Subcutaneous adipose tissue (tissue), 4 donors: ENCODE results near the gene COX8A. TPM values are rescaled to one million over a fixed set of nuclear protein-coding genes. Genes with fewer than 3 reads are reported as not detected.

Experiments
- CTCF ChIP-seq: fragments of 450-650 bp; IDR thresholded peaks from one replicate; pipeline ENCODE4 v1.5.1; 2016; ENCODE audit warnings: low read depth, mild to moderate bottlenecking, control low read depth, antibody characterized with exemption, moderate library complexity
- total RNA-seq, 4 donors: library from RNA; depleted of rRNA; stranded (reverse); fragments of >200 nt; gene quantifications; one replicate each; pipeline ENCODE4 v1.1.0, GENCODE V29; 2016

COX8A gene
- total RNA-seq, 4 donors from 2014 or later = 299 to 526 (median 371) TPM

- TF ChIP-seq CTCF = no peak
These were observed 35.7 kb upstream of the COX8A start, which contains the start of gene NAA40 for GRCh38 chr11:63938479-63939396. Gene NAA40 (plus strand): TSS chr11:63939002. CDS start chr11:63939097, 95 bp downstream.

- no peak for TF ChIP-seq CTCF
These were observed 35.0 kb upstream of the COX8A start for GRCh38 chr11:63939397-63939891.

- TF ChIP-seq CTCF = no peak
These were observed 33.6 kb upstream of the COX8A start for GRCh38 chr11:63940786-63941185.

- TF ChIP-seq CTCF = no peak
These were observed 32.5 kb upstream of the COX8A start for GRCh38 chr11:63941901-63942300.

GRCh38 chr11:63942803-63943202, 31.6 kb upstream of the COX8A start:
- TF ChIP-seq CTCF = no peak

GRCh38 chr11:63944987-63945386, 29.4 kb upstream of the COX8A start:
- no peak for TF ChIP-seq CTCF

GRCh38 chr11:63945477-63946163, 28.8 kb upstream of the COX8A start:
- no peak for TF ChIP-seq CTCF
